Lung (tissue), 12 donors: ENCODE results near the gene AUNIP. TPM values are rescaled to one million over a fixed set of nuclear protein-coding genes. Genes with fewer than 3 reads are reported as not detected.

ENCODE experiments used
- ATAC-seq: fragments of 200-7000 bp; cut with Tn5 transposase; one replicate; pipeline ENCODE4 v1.9.1; 2020; ENCODE audit warnings: moderate number of reproducible peaks; ENCODE audit not compliant: insufficient read depth, low FRiP score
- DNase-seq, 3 donors: peaks; one replicate each; pipeline ENCODE4 v3.0.0-alpha.2; 2013 to 2017
- H3K27ac ChIP-seq, 2 donors: one replicate each; pipeline ENCODE4 v1.5.1; 2013; ENCODE audit warnings: mild to moderate bottlenecking in 2 of 2, moderate library complexity in 2 of 2, control low read depth in 1 of 2, inconsistent platforms in 1 of 2, low read depth in 1 of 2, low read length in 1 of 2
- H3K27me3 ChIP-seq, 3 donors: one replicate each; pipeline ENCODE4 v1.5.1; 2013; ENCODE audit warnings: low read length in 2 of 3; ENCODE audit not compliant: control insufficient read depth in 3 of 3, insufficient read depth in 3 of 3
- H3K36me3 ChIP-seq, 4 donors: one replicate each; pipeline ENCODE4 v1.5.1; 2013; ENCODE audit warnings: low read length in 4 of 4, mild to moderate bottlenecking in 1 of 4, moderate library complexity in 1 of 4; ENCODE audit not compliant: control insufficient read depth in 4 of 4, insufficient read depth in 4 of 4
- H3K4me1 ChIP-seq, 5 donors: one replicate each; pipeline ENCODE4 v1.5.1; 2013; ENCODE audit warnings: low read length in 5 of 5, mild to moderate bottlenecking in 2 of 5, moderate library complexity in 1 of 5; ENCODE audit not compliant: control insufficient read depth in 5 of 5, insufficient read depth in 5 of 5
- H3K4me3 ChIP-seq: one replicate; pipeline ENCODE4 v1.5.1; 2013; ENCODE audit warnings: mild to moderate bottlenecking, control low read depth, moderate library complexity
- H3K9ac ChIP-seq, 2 donors: one replicate each; pipeline ENCODE4 v1.5.1; 2013; ENCODE audit warnings: low read length in 2 of 2, control low read depth in 1 of 2; ENCODE audit not compliant: insufficient read depth in 1 of 2
- H3K9me3 ChIP-seq, 4 donors: one replicate each; pipeline ENCODE4 v1.5.1; 2013; ENCODE audit warnings: low read length in 3 of 4, mild to moderate bottlenecking in 1 of 4, moderate library complexity in 1 of 4; ENCODE audit not compliant: control insufficient read depth in 4 of 4, insufficient read depth in 3 of 4
- CTCF ChIP-seq: IDR thresholded peaks from 2 replicates; pipeline ENCODE4 v1.5.1; 2012; ENCODE audit warnings: mild to moderate bottlenecking; ENCODE audit errors: control extremely low read depth, extremely low read depth
- WGBS, 2 donors: extraction: QIAGEN DNeasy Blood & Tissue Kit; methylation state at CpG; one replicate each; pipeline ENCODE4 v1.1.7; 2013; 5-methylcytosine and 5-hydroxymethylcytosine counted together
- polyA plus RNA-seq, 2 donors: library from polyadenylated mRNA; stranded (reverse); fragments of 200-250 nt; gene quantifications; one replicate each; pipeline ENCODE4 v1.2.1, GENCODE V29; 2013
- total RNA-seq, 2 donors: library from RNA; depleted of rRNA in 1 of 2; stranded (reverse); fragments of >200 nt in 1 of 2; gene quantifications; one replicate each; pipeline ENCODE4 v1.2.1, GENCODE V29; 2014 to 2021
- donor health status: control.
- donor health status: control.
- donor health status: Bipolar disorder and iron deficiency.
- donor health status: healthy.
- donor health status: DM: yes; HTN: yes; CAD: no.

The AUNIP gene
- total and polyA plus RNA-seq, 4 donors: 0.21 to 1.1 (median 0.29) TPM

DNA sequence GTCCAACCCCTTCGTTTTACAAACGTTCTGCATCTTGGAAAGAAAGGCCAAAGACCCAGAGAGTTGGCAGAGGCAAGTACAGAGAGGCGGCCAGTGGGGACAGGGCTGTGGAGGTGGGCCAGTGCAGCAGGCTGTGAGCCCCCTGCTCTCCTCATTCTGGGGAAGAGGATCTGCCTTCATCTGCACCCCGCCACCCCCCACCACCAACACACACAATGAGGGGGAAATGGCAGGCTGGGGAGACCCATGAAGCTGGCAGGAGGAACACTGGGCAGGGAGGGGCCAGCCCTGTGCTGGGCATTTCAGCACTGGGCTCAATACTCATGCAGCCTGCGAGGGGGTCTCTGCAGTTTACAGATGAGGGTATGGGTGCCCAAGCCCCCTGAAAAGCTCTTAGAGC is 32.3 kb upstream of the AUNIP start:
- peak overlapping the region in 1 of 2 donors; percentile 51 for H3K27ac ChIP-seq
- DNase-seq (no peak), ATAC-seq (no peak)
- H3K36me3 ChIP-seq: peaks cover 0 to 12% (median 2%) of the 10 kb centered on the region in 4 donors
- H3K9ac ChIP-seq: no peak overlapping the region
- no peak for TF ChIP-seq CTCF
- WGBS, 2 donors: 87 to 91% methylated on average over 5 of the region's 5 CpGs
- H3K4me1 ChIP-seq: peaks cover 0 to 38% (median 10%) of the 10 kb centered on the region in 5 donors
- no peak overlapping the region for H3K4me3 ChIP-seq
- no peaks in the 10 kb centered on the region for H3K9me3 ChIP-seq
- H3K27me3 ChIP-seq: no peaks in the 10 kb centered on the region

DNA sequence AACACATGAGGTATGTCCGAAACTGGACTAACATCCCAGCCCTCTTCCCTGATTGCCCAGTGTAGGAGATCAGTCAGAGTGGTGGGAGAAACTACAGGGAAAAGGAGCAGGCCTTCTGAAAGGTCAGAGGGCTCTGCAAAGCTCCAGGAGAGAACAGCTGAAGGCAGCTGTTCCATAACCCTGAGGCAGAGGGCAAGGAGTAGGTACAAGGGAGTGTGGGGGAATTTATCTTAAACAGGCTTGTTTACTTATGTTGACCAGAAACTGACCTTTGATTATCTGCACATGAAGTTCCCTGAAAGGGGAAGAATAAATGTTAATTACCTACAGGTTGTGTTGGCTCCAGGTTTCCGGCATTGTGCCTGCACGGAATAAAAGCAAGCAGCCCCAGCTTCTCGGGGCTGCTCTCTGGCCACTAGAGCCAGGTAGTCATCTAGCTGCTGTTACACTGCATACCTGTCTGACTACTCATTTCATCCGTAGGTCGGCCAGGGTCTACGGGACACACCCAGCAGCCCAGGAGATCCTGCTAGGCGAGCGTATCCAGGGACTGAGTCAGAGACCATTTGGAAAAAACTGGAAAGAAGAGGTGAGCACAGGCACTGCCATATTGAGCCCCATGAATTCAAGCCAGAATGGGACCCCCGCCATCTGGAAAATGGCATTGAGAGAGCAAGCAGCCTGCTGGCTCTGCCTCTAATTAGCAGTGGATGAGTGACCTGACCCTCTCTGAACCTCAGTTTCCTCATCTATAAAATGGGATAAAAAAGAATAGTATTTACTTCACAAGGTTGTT is 31.2 kb upstream of the AUNIP start:
- 74 to 84% methylated on average over 10 of the region's 10 CpGs for WGBS, 2 donors
- H3K27me3 ChIP-seq: no peaks in the 10 kb centered on the region
- peaks cover 0 to 28% (median 4%) of the 10 kb centered on the region in 5 donors for H3K4me1 ChIP-seq
- peak overlapping the region in 1 of 2 donors; percentile 59 for H3K27ac ChIP-seq
- no peaks in the 10 kb centered on the region for H3K9me3 ChIP-seq
- DNase-seq (peak in 1 of 3 donors; percentile 30), ATAC-seq (no peak)
- H3K36me3 ChIP-seq: peaks cover 0 to 12% (median 1%) of the 10 kb centered on the region in 4 donors
- no peak for TF ChIP-seq CTCF
- no peak overlapping the region for H3K9ac ChIP-seq
- no peak overlapping the region for H3K4me3 ChIP-seq

GRCh38 chr1:25889470-25889869 is 30.2 kb upstream of the AUNIP start:
- TF ChIP-seq CTCF: no peak
- H3K36me3 ChIP-seq: peaks cover 0 to 12% (median 1%) of the 10 kb centered on the region in 4 donors
- H3K27me3 ChIP-seq: no peaks in the 10 kb centered on the region
- DNase-seq (no peak), ATAC-seq (no peak)
- peak overlapping the region in 1 of 2 donors; percentile 59 for H3K27ac ChIP-seq
- no peak overlapping the region for H3K9ac ChIP-seq
- H3K4me1 ChIP-seq: peaks cover 0 to 28% (median 4%) of the 10 kb centered on the region in 5 donors
- 81 to 94% methylated on average over 3 of the region's 3 CpGs for whole genome bisulfite sequencing, 2 donors
- no peak overlapping the region for H3K4me3 ChIP-seq
- no peaks in the 10 kb centered on the region for H3K9me3 ChIP-seq
